GM19025 (cell line): ENCODE data around the gene TNFSF10.
"Not testable (repeated sequence)": the region's sequence is repeated elsewhere in the genome, so short reads cannot be mapped to it uniquely, and the experiment has no call there.

Experiments used
- ATAC-seq: cut with Tn5 transposase; IDR thresholded peaks from one replicate; pipeline ENCODE4 v1.9.1; 2021; ENCODE audit warnings: mild to moderate bottlenecking, low read depth, moderate library complexity; ENCODE audit not compliant: unreplicated experiment

The TNFSF10 gene

DNA sequence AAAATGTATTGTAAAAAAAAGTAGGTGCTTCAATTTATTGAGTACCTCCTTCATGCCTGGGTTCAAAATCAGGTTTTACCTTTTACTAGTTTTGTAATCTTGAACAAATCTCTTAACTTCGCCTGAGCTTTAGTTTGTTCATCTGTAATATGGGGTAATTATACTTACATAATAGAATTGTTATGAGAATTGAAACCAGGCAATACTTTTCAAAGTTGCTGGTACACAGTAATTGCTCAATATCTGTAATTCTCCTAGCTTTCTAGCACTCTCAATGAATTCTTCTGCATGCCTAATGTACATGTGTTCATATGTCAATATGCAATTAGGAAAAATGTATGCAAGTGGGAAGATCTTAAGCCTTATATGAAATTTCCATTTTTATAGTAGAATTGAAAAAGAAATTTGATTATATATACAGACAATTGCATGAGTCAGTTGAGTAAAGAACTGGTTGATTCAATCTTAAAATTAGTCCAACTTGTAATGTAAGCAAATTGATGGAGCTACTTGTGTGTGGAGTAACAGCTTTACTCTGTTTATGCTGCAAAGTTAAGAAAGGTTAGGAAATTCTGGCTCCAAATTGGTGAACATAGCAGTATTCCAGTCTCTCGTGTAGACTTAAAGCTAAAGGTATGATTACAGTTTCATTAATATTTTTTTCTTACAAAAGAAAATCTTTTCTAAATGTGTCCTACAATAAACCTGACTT, 4.1 kb downstream of the TNFSF10 start:
- ATAC-seq, result no peak

DNA sequence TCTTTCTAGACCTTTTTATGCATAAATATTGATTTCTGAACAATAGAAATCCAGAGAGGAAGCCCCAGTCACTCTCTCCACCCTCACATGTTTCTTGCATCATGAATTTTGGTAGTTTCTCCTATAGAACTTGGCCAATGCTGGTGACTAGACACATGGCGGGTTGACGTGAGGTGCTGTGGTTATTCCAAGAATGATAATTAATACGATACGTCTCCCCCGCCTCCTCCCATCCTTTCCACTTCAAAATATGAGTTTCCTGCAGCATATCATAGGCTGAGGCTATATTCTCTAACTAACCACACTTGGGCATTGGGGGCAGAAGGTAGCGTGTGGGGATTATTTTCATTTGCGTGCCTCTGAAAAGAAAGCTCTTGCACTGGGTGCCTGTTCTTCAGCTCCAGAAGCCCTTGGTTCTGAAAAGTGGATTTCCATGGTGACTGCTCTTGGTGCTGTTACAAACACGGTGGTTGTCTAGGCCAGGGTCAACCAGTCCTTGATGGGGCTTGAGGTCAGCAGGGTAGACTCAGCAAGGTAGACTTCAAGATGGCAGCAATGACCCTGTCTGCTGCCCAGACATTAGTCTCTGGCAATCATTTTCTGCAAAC, 5.3 kb downstream of the TNFSF10 start:
- no peak for ATAC-seq

DNA sequence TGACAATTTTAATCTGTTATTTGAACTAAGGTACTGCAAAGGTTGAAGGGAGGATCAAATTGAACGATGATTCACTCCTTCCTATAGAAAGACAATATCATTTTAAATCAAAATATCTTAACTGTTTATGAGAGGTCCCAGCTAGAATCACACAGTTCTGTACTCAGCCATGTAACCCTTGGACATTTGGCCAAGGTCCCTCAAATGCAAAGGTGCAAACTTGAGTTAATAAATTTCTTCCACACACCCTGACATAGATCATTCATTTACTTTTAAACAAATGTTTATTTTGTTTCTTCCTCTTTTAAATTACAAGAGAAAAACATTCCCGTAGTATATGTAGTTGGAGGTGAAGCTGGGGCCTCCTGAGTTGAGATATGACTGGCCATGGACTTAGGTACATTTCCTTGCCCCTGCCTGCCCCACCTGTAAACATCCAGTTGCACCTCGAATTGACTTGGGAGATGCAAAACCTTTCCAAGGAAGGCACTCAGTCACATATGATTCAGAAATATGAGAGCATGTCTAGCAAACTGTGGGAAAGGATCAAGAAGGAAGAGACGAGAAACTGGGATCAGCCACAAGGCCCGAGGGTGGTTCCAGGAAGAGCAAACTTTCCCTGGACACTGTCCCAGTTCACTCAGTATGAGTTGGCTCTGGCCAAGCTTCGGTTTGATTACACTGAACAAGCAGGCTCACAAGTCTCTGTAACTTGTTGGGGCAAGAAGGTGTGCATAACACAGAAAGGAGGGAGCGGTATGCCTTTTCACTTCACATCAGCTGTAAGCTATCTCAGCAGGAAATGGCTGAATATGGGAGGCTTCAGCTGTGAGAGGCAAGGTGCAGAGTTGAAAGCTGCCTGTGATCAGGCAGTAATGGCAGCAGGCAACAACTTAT, 6.7 kb downstream of the TNFSF10 start:
- ATAC-seq, result no peak

DNA sequence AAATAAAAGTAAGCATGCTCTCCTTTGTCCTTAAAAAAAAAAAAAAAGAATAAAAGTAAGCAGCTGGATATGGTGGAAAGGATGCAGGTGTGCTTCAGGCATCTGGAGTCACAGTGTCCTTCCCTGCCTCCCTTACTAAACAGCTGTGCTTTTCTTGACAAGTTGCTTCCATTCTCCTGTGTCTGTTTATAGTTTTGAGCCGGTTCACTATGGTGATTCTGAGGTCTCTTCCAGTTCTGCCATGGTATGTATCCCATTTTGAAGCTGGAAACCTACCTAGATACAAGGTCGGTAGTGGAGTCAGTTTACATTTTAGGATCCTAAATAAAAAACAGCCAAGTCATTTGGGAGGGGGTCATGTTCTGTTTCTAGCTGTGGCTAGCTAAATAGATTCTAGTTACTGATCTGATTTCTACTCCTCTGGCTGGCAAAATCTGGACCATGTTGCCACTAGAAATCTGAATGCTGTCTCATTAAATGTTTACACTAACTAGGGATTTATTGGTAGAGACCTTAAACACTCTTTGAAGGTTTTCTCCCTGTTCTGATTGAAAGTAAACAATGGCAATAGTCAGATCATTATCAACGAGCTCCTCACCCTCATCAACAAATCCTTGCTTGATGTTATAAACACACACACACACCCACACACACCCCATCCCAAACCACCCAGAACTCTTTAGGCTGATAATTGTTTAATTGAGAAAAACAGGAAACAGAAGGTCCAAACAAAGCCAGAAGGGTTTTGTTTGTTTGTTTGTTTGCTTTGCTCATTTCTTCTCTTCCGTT, 7.9 kb downstream of the TNFSF10 start:
- ATAC-seq, result no peak

DNA sequence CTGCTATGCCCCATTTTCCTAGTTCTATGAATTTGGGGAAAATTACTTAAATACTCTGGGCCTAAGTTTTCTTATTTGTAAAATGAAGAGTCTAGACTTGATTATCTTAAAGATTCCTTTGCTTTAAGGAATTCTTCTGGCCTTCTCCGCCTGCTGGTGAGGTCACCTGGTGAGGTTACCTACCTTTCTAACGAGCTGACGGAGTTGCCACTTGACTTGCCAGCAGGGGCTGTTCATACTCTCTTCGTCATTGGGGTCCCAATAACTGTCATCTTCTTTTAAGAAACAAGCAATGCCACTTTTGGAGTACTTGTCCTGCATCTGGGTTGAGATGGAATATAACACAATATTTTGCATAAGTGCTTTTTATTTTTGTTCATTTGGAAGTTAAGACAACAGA, 8.6 kb downstream of the TNFSF10 start:
- ATAC-seq, result no peak

DNA sequence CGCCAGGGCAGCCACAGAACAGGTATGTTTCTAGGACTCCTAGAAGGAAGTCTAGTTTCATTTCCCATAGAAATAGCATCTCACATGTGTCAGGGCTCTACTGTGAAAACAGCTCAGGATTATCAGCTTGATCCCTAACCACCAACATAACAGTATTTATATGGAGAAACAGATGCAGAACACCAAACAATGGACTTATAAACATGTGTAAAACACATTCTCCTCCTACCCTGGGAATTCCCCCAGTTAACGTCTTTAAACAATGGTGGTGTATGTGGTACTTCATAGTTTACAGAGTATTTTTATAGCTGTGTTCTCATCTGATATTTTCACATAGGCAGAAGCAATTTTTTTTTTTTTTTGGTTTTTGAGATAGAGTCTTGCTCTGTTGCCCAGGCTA, 9.7 kb downstream of the TNFSF10 start:
- no peak for ATAC-seq

DNA sequence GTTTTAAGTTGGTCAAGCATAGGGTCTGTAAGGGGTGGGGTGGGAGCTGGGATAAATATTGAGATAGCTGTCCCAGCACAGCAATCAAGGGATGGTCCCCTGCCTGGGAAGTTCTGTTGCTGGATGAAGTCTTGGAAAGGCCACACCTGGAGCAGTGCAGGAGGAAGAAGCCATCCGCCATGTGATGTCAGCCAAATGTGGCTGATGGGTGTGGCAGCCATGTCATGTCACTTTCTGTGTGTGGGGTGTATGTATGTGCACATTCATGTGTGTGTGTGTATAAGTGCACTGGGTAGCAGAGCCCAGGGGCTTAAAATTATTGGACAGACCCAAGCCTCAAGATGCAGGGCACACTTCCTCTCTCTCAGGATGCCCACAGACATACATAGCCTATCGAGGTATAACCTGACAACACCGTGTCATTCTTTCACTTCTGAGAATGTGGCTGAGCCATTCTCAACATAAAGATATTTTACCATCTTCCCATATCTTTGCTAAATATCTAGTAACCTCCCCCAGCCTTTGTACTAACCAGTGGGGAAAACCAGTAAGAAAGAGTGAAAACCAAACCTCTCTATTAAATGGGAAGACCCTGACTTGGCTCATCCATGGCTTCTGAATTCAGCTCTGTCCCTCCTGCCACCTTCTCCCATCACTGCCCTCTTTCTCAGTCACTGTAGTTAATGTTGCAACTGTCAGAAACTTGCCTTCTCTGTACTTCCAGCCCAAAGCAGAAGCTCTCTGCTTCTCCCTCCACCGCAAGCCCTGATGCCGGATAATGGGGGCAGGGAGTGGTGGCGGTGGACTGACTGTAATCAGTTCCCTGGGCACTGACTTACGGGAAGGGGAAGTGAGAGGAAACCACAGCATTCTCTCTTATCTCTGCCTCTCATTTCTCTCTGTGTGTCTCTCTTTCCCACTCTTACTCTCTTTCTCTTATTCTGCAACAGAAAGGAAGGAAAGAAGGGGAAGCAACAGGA, 11.2 kb downstream of the TNFSF10 start:
- peak; percentile 58 for ATAC-seq

DNA sequence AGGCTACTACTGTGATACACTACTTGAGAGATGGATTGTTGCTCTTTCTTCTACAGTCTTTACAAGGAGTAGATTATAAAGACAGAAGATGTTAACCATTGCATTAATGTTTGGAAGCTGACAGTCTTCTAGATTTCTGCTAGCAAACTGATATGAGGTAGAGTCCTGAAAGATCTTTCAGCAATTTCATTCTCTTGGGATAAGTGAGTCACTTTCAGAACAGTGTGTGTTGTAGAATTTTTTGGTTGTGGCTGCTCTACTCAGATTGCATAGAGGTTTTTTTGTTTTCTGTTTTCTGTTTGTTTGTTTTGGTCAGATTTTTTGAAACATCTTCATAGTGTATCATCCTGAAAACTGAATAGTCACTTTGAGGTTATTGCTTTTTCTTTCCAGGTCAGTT, 17.1 kb downstream of the TNFSF10 start:
- no peak for ATAC-seq

DNA sequence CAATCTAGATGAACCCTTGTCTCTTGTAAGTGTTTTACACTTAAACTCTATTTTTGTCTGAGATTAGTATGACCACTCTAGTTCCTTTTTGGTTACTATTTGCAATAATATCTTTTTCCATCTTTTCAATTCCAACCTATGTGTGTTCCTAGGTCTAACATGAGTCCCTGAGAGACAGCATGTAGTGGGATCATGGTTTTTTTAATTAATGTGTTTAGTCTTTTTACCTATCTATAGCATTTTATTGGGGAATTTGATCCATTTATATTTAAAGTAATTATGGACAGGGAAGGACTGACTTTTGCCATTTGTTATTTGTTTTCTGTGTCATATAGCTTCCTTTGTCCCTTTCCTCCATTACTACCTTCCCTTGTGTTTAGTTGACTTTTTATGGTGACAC, 21.7 kb downstream of the TNFSF10 start:
- no peak for ATAC-seq

DNA sequence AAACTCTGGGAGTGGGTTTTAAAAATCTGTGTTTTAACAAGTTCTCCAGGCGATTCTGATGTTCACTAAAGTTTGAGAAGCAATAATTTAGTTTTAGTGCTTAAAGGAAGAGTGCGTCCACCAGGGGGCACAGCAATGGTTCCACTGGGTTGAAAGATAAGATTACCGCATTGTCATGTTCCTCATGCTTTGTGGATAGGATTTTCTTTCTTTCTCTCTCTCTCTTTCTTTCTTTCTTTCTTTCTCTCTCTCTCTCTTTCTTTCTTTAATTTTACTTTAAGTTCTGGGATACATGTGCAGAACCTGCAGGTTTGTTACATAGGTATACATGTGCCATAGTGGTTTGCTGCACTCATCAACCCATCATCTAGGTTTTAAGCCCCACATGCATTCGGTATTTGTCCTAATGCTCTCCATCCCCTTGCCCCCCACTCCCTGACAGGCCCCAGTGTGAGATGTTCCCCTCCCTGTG, 33.0 kb downstream of the TNFSF10 start:
- ATAC-seq, result not testable (repeated sequence)

DNA sequence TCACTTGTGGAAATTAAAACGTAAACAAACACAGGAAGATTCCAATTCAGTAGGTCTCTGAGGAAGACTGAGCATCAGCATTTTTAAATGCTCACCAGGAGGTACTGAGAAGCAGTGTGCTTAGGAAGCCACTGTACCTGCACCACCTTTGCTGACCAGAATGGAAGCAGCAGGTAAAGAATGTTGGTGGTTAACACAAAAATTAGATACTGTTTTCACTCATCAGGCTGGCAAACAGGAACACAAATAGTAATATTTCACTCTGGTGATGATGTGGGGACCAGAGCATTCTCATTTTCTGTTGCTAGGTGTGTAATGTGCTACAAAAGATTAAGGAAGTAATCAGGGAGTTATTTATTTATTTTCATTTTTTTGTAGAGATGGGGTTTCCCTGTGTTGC, 45.1 kb downstream of the TNFSF10 start:
- no peak for ATAC-seq

DNA sequence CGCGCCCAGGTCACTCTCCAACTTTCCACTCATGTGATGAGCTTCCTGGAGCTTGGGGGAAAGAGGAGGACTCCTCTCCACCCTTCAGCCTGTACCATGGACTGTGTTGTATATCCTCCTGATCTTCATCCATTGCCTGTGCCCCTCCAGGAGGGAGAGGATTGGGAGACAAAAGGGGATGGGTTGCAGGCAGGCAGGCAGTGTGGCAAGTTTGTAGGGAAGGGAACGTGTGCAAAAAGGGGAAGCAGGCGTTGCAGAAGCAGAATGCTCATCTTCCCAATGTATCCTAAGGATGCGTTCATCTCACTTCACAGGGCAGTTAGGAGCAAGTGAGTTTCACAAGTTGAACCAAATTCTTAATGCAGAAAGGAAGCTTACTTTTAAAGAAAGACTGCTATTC, 46.9 kb downstream of the TNFSF10 start:
- no peak for ATAC-seq

DNA sequence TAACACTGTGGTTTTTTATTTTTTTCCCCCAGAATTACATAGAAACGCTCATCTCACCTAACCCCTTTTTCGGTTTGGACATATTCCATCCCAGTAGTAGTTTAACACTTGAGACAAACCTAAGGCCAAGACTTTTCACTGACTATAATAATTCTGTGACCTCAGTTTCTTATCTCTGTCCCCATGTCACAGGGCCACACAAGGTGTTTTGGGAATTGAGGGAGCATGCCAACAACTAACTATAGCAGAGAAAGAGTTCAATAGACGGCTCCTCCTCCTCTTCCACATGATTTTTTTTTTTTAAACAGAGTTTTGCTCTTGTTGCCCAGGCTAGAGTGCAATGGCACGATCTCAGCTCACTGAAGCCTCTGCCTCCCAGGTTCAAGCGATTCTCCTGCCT, 47.5 kb downstream of the TNFSF10 start:
- ATAC-seq, result no peak

DNA sequence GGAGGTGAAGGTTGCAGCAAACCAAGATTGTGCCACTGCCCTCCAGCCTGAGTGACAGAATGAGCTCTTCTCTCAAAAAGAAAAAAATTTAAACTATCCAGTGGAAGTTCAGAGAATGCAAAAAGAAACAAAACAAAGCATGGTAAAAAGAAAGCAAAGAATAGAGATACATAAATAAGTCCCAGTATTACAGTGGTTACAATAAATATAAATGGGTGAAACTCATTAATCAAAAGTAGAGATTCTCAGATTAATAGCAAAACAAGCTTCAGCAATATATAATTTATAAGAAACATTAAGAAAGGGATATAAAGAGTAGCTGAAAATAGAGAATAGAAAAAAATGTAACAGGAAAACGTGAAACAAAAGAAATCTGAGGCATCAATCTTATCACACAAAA, 51.3 kb downstream of the TNFSF10 start:
- no peak for ATAC-seq

DNA sequence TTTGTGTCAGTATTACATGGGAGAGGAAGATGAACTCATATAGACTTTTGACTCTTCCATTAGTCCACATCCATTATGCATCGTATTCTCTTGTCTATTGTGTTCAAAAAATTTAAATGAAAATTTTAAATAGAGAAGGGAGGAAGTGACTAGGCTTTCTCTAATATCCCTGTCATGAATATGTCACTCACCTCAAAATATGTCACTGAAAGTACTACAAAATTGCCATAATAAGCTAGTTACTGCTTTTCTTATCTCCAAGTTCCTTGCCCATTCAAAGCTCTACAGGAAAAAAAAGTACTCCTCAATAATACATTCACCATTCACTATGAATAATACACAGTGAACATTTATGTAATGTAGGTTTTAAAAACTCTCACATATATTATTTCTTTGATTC, 52.6 kb downstream of the TNFSF10 start:
- no peak for ATAC-seq

DNA sequence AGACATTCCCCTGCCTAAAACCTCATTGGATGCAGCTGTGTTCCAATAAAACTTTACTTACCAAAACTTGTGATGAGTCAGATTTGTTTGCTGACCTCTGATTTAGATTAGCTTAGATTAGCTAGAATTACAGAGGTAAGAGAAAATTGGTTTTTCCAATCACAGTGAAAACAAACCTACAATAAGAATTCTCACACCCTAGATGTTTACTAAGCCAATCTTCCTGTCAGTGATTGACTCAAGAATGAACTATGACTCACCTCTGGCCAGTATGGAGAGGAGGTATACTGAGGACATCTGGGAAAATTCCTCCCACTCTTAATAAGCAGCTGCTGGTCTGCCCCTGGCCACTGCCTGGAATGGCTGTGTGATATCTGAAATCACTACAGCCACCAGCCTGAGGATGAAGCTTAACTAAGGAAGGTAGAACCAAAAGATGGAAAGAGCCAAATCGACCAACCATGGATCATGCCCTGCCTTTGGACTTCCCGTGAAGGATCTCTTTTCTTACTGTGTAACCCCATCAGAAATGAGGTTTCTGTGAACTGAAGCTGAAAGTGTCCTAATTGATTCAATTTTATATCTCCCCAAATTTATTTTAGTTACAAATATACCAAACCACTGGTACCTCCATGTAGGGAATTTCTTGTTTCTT, 55.9 kb downstream of the TNFSF10 start:
- no peak for ATAC-seq

DNA sequence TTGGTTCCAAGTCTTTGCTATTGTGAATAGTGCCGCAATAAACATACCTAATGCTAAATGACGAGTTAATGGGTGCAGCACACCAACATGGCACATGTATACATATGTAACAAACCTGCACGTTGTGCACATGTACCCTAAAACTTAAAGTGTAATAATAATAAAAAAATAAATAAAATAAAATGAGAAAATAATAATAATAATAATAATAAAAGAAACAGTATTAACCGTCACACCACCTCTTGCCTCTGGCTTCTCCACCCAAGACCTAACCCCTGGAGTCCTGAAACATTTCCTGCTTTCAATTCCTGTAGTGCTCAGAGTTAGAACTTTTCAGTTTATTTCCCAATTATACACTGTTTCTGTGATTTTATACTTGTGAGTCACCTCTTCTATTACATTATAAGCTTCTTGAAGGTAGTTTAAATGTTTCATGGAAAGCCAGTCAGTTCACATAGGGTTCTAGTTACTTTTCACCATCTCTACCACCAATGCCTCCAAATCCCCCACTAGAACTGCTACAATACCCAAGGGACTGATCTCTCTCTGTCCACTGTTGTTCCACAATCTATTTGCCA, 56.6 kb downstream of the TNFSF10 start:
- ATAC-seq, result no peak

DNA sequence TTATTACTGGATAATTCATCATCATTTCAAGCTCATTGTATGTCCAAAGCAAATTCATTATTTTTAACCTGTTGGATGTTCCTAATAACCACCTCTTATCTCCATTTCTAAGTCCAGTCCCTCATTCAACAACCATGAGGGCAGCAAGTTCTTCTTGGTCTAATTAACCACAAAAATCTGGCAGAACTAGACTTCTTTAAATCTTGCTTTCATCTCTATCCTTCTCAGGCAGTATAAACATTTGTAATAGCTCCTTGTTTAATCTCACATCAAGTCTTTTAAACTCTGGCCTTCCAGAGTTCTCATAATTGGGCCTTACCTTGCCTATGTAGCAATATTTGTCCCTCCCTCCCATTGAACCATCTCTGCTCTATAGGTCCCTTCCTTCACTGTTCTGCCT, 57.9 kb downstream of the TNFSF10 start:
- ATAC-seq, result no peak

DNA sequence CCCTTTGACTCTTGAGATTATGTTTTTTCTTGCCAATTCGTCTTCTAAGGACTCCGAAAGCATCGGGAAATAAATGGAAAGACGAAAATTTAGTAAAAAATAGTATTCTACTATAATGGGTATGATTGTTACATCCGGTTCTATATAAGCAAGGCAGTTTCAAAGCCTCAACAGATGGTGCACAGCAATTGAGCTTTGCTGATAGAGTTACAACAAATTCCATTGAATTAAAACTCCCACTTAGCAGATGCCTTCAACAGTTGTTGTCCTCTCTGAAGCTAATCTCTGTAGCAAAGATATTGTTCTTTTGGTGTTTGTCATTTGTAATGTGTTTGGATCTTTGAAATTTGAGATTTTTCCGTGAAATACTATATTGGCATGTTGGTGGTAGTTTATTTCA, 58.9 kb downstream of the TNFSF10 start:
- no peak for ATAC-seq
